ENCODE data around the gene ZP1. TPM values are rescaled to one million over a fixed set of nuclear protein-coding genes. Genes with fewer than 3 reads are reported as not detected.

ZP1 gene, protein sequence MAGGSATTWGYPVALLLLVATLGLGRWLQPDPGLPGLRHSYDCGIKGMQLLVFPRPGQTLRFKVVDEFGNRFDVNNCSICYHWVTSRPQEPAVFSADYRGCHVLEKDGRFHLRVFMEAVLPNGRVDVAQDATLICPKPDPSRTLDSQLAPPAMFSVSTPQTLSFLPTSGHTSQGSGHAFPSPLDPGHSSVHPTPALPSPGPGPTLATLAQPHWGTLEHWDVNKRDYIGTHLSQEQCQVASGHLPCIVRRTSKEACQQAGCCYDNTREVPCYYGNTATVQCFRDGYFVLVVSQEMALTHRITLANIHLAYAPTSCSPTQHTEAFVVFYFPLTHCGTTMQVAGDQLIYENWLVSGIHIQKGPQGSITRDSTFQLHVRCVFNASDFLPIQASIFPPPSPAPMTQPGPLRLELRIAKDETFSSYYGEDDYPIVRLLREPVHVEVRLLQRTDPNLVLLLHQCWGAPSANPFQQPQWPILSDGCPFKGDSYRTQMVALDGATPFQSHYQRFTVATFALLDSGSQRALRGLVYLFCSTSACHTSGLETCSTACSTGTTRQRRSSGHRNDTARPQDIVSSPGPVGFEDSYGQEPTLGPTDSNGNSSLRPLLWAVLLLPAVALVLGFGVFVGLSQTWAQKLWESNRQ
- 0.33 TPM for polyA plus RNA-seq (2012; ENCODE audit: insufficient read length, low read depth)

DNA sequence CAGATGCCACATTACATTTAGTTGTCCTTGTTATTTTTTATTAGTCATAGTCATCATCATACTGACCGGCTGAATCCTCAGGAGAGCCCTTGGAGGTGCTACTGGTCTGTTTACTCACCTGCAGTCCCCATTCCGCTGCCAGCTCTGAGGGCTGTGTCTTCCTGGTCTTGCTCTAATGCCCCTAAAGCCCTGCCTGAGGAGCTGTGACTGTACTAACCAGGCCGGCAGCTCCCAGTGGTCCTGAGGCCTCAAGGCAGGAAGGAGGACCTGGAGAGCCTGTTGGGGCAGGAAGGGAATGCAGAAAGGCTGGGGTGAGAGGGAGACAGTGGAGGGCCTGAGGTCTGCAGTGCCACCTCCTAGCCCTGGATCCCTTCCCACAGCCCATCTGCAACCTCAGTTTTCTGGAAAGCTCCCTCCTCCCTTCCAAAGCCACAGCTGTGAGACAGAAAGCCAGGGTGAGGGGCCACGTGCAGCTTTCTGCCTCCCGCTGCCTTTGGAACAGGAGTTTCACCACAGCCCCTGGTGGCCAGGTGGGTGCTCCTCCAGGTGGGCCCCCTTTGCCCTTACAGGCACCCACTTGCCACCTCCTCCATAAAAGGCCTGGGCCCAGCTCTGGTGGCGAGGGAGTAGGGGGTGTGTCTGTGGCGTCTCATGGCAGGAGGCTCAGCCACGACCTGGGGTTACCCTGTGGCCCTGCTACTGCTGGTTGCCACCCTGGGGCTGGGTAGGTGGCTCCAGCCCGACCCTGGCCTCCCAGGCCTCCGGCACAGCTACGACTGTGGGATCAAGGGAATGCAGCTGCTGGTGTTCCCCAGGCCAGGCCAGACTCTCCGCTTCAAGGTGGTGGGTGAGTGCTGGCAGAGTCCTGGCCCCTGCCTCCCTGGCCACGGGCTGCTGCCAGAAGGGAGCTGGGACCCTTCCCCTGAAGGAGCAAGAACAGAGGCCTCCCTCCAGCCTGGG is at the start of gene ZP1:
Gene ZP1, plus strand, starts transcription at position 632 of the 960 bp plus-strand sequence. Its CDS starts 20 bp downstream, at position 652.
- TF ChIP-seq POLR2AphosphoS5 (IDR thresholded peaks at IDR 0.05; ENCODE audit: low read depth, low read length), result no peak

DNA sequence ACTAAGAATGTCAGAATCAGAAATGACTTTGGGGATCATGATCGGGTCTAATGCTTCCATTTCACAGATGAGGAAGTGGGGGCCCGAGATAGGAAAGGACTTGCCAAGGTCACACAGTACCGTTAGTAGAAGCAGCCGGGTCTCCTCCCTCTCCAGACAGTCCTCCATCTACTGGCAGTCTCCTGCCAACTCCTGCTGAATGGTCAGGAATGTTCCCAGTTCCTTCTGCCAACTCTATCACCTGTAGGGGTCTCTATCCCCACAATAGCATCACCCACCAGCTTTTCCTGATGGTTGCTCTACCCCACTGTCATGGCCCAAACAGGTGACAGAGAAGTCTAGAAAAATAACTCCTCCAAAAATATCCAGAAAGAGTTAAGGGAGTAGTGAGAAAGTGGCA is 49.3 kb upstream of the ZP1 start:
- TF ChIP-seq, protein P1, sequence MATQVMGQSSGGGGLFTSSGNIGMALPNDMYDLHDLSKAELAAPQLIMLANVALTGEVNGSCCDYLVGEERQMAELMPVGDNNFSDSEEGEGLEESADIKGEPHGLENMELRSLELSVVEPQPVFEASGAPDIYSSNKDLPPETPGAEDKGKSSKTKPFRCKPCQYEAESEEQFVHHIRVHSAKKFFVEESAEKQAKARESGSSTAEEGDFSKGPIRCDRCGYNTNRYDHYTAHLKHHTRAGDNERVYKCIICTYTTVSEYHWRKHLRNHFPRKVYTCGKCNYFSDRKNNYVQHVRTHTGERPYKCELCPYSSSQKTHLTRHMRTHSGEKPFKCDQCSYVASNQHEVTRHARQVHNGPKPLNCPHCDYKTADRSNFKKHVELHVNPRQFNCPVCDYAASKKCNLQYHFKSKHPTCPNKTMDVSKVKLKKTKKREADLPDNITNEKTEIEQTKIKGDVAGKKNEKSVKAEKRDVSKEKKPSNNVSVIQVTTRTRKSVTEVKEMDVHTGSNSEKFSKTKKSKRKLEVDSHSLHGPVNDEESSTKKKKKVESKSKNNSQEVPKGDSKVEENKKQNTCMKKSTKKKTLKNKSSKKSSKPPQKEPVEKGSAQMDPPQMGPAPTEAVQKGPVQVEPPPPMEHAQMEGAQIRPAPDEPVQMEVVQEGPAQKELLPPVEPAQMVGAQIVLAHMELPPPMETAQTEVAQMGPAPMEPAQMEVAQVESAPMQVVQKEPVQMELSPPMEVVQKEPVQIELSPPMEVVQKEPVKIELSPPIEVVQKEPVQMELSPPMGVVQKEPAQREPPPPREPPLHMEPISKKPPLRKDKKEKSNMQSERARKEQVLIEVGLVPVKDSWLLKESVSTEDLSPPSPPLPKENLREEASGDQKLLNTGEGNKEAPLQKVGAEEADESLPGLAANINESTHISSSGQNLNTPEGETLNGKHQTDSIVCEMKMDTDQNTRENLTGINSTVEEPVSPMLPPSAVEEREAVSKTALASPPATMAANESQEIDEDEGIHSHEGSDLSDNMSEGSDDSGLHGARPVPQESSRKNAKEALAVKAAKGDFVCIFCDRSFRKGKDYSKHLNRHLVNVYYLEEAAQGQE (IDR thresholded peaks at IDR 0.05; ENCODE audit: insufficient read depth in 1 of 2, low read depth in 2 of 2, low read length in 2 of 2), result no peak
- TF ChIP-seq SIN3A (IDR thresholded peaks at IDR 0.05; ENCODE audit: borderline replicate concordance, insufficient read depth, low read length), result no peak
- no peak for TF ChIP-seq FOXP2 (optimal IDR thresholded peaks at IDR 0.05; ENCODE audit: borderline replicate concordance, extremely low read depth, extremely low read length, insufficient read depth)
- no peak for TF ChIP-seq TAF1 (IDR thresholded peaks at IDR 0.05; ENCODE audit: borderline replicate concordance, insufficient read depth, low read length)
- no peak for TF ChIP-seq POLR2AphosphoS5 (IDR thresholded peaks at IDR 0.05; ENCODE audit: low read depth, low read length)

DNA sequence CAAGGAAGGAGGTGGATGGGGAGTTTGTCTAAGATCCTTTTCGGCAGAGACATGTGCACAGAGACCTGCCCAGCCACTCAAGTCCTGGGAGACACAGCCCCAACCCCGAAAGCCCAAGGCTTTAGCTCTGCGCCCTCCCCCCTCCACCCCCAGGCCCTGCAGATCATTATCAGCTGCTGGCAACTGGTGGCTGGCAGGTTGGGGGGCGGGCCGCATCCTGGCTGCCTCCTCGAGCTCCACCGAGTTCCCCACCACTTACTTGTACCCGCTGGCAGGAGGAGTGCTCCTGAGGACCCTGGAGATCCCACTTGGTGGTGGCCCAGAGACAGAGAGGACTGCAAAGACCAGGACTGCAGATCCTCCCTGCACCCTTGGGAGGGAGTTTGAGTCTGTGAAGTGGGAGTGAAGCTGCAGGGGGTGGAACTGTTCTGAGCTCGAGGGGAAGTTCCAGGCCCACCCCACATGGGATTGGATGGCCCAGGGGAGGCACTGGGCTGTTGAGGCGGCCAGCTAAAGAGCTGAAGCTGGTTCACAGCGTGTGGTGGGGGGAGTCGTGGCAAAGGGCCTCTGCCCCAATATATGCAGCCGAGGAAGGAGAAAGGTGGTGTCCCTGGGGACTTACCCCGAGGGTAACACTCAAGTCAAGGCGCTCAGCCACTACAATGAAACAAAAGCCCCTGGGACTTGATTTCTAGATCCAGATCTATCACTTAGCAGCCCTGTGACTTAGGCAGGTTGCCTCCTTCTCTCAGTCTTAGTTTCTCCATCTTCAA is 45.3 kb upstream of the ZP1 start:
- TF ChIP-seq, protein P1 (IDR thresholded peaks at IDR 0.05; ENCODE audit: insufficient read depth in 1 of 2, low read depth in 2 of 2, low read length in 2 of 2), result no peak
- no peak for TF ChIP-seq SIN3A (IDR thresholded peaks at IDR 0.05; ENCODE audit: borderline replicate concordance, insufficient read depth, low read length)
- no peak for TF ChIP-seq TAF1 (IDR thresholded peaks at IDR 0.05; ENCODE audit: borderline replicate concordance, insufficient read depth, low read length)
- no peak for TF ChIP-seq FOXP2 (optimal IDR thresholded peaks at IDR 0.05; ENCODE audit: borderline replicate concordance, extremely low read depth, extremely low read length, insufficient read depth)
- TF ChIP-seq POLR2AphosphoS5 (IDR thresholded peaks at IDR 0.05; ENCODE audit: low read depth, low read length), result no peak

GRCh38 chr11:60825118-60825517 is 42.2 kb upstream of the ZP1 start:
- TF ChIP-seq POLR2AphosphoS5 (IDR thresholded peaks at IDR 0.05; ENCODE audit: low read depth, low read length), result no peak
- no peak for TF ChIP-seq FOXP2 (optimal IDR thresholded peaks at IDR 0.05; ENCODE audit: borderline replicate concordance, extremely low read depth, extremely low read length, insufficient read depth)
- no peak for TF ChIP-seq TAF1 (IDR thresholded peaks at IDR 0.05; ENCODE audit: borderline replicate concordance, insufficient read depth, low read length)

DNA sequence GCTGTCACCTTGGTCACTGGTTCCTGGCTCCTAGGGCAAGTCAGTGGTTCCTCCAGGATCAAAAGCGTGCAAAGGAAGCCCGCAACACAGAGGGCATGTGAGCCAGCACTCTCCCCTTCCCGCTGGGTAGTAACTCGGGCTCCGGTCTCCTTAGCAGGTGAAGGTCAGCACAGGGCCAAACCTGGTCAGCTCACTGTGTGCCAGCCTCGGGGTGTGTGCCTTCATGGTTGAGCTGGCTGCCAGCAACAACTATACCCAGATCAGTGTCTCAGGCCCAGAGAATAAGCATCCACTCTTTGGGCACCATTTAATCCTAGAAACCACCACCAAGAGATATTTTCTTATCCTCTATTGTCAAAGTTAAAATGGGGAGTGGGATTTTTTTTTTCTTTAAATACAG is 41.6 kb upstream of the ZP1 start:
- TF ChIP-seq SIN3A (IDR thresholded peaks at IDR 0.05; ENCODE audit: borderline replicate concordance, insufficient read depth, low read length), result no peak
- TF ChIP-seq, protein P1 (IDR thresholded peaks at IDR 0.05; ENCODE audit: insufficient read depth in 1 of 2, low read depth in 2 of 2, low read length in 2 of 2), result no peak

Measured in PFSK-1 (cell line).